Gastrocnemius medialis (tissue), 4 donors: ENCODE results near the gene PAX8.

ENCODE experiments used
- POLR2A ChIP-seq, 2 donors: fragments of 450-650 bp; IDR thresholded peaks; one replicate each; pipeline ENCODE4 v1.6.1; 2017; ENCODE audit warnings: antibody characterized with exemption in 2 of 2, mild to moderate bottlenecking in 2 of 2, moderate library complexity in 2 of 2
- TF ChIP-seq, protein P1 (sequence below), 5 experiments: fragments of 450-650 bp in 3 of 5; fragments of 200-600 bp in 2 of 5; sonication (generic) in 2 of 5; IDR thresholded peaks in 4 of 5; conservative IDR thresholded peaks in 1 of 5; 1 replicate in 4 of 5; 2 replicates in 1 of 5; pipeline ENCODE4 v1.5.1; 2016 to 2019; ENCODE audit warnings: antibody characterized with exemption in 5 of 5, mild to moderate bottlenecking in 3 of 5, moderate library complexity in 3 of 5

DNA sequence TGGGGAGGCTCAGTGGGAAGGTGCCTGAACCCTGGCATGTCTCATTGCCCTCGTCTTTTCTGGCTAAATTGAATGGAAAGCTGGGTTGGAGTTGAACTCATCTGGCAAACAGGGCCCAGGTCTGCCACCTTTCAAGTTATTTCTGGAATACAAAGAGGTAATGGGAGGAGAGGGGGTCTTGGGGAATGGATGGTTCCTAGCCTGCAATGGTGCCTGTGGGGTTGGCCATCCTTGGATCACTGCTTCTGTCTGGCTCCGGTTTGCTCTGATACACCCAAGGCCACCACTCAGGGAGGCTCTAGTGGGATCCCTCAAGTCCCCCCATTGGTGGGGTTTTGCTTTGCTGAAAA is 59.7 kb downstream of the PAX8 start:
- TF ChIP-seq, protein P1, sequence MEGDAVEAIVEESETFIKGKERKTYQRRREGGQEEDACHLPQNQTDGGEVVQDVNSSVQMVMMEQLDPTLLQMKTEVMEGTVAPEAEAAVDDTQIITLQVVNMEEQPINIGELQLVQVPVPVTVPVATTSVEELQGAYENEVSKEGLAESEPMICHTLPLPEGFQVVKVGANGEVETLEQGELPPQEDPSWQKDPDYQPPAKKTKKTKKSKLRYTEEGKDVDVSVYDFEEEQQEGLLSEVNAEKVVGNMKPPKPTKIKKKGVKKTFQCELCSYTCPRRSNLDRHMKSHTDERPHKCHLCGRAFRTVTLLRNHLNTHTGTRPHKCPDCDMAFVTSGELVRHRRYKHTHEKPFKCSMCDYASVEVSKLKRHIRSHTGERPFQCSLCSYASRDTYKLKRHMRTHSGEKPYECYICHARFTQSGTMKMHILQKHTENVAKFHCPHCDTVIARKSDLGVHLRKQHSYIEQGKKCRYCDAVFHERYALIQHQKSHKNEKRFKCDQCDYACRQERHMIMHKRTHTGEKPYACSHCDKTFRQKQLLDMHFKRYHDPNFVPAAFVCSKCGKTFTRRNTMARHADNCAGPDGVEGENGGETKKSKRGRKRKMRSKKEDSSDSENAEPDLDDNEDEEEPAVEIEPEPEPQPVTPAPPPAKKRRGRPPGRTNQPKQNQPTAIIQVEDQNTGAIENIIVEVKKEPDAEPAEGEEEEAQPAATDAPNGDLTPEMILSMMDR (IDR thresholded peaks at IDR 0.05 in 4 of 5, conservative IDR thresholded peaks at IDR 0.05 in 1 of 5), result no peak
- TF ChIP-seq POLR2A (IDR thresholded peaks at IDR 0.05), result no peak
